Embryonic facial prominence (tissue), 1 donor: ENCODE data around the gene ENPP3.

Source experiments
- DNase-seq: peaks from one replicate; pipeline ENCODE4 v3.0.0-alpha.2; 2016; ENCODE audit errors: extremely low spot score

The ENPP3 gene

DNA sequence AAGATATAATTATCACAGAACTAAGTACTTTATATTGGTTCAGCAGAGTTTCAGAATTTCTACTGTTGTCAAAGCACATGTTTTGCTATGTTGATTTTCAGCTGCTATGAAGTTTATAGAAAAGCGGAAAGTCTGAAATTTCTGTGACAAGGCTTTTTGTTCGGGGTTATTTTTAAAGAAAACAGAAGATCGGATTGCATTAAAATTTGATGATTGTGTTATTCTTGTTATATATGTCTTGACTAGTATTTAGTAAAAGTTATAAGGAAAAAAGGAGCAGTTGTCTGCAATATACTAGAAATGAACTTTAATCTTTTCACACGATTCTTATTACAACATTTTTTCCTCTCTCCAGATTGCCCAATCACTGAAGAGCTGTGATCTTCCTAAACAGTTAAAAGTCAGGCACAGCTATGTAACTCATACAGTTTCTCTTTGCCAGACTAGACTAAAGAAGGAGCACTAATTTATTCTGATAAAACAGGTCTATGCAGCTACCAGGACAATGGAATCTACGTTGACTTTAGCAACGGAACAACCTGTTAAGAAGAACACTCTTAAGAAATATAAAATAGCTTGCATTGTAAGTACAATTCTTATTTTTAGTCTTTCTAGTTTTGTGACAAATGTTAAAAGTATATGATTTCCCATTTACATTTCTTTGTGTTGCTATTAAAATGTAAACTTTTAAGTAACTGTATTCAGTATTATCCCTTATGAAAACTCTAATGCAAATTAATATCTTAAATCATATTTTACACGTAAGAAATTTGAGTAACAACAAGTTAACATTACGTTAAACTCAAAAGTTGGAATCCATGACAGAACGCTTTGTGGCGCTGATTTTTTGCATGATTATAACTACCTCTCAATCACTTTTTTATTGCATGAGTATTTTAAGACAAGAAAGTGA is at the start of gene ENPP3:
Gene ENPP3 (plus strand): TSS at position 423 of the 913 bp plus-strand sequence. CDS start 83 bp downstream, at position 506.
- no peak for DNase-seq

DNA sequence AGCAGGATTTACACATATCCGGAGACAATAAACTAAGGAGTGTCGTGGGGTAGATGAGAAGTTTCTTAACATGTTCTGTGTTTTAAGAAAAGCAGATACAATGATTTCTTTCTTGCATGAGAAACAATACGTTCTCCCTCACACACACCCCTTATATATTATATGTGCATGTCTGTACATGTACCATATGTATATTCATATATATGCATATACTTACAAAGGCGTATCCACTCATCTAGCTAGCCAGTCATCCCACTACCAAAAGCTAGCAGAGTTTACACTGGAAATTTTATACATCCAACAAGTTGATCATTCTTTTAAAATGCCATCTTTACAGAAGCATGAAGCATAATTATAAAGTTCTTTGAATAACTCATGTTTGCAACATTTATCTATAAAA is 49.2 kb upstream of the ENPP3 start:
- DNase-seq, result no peak

DNA sequence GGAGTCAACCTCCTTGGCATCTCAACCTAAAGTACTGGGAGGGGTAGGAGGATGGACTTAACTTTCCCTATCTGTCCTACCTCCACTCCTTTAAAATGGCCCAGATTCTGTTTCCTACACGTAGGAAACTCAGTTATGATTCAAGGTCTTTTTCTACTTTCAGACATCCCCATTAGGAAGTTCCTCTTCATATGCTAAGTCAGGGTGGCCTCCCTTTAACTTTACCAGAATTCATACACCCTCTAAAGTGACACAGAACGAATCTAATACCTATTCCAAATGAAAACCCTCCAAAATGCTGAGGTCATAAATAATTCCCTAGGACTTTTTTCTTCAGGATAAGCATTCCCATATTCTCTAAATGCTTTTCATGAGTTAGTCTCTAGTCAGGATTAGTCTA is 48.5 kb upstream of the ENPP3 start:
- no peak for DNase-seq

DNA sequence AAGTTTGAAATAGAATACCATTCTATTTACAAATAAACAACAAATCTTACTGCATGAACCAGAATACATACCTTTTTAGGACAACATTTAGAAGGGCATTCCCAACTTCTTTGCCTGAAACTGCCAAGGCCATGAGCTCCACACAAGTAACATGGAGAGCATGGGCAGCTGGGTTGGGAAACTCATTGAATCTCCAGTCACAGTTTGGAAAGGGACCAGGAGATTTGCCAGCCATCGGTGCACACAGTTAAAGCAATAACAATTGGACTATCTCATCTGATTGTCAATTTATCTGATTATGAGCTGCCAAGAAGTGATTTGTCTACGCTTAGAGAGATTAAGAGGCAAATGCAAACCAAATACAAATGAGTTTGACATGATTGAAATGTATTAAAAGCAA is 44.2 kb upstream of the ENPP3 start:
- DNase-seq, result no peak

DNA sequence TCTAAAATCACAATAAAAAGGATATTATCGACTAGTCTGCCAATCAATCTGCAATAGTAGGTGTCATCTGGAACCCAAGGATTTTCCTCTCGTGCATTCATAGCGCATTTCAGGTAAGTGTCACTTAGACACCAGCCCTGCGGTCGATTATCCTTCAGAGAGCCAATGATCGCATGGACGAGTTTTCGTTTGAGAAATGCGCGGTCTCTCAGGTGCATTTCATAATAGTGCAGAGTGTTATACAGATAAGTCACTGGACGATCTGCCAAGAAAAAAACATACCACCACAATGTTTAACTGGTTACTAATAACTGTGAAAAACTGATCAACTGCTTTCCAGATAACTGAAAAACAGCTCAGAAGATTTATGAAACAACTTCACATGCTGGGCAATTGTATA is 43.0 kb upstream of the ENPP3 start:
- no peak for DNase-seq

DNA sequence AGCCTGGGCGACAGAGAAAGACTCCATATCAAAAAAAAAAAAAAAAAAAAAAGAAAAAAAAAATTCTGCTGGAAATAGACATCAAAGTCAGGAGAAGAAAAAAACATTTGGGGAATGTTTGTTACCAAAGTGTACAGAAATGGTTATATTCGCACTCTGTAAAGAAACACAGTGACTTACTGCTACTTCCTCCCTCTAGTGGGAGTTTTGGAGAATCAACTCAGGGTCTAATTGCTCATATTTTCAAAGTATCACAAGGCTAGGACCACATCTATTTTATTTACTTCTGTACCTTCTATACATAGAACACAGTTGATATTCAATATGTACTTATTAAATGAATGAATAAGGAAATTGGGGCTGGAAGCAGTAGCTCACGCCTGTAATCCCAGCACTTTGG is 39.7 kb upstream of the ENPP3 start:
- no peak for DNase-seq

DNA sequence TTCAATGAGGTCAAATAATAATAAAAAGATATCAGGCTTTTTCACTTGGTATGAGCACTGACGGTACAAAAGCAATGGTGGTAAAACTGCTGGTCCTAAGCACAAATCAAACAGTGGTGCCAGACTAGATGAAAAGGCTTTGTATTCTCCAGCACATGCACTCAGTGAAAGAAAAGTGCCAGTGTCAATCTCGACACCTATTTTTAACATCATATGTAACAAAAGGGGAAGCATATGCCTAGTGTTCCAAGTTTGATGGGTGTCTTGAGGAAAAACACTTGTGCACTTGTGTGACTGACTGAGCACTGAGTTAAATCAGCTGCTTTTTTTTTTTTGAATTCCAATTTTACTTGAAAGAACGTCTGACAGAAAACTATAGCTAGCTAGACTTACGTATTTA is 36.4 kb upstream of the ENPP3 start:
- no peak for DNase-seq

DNA sequence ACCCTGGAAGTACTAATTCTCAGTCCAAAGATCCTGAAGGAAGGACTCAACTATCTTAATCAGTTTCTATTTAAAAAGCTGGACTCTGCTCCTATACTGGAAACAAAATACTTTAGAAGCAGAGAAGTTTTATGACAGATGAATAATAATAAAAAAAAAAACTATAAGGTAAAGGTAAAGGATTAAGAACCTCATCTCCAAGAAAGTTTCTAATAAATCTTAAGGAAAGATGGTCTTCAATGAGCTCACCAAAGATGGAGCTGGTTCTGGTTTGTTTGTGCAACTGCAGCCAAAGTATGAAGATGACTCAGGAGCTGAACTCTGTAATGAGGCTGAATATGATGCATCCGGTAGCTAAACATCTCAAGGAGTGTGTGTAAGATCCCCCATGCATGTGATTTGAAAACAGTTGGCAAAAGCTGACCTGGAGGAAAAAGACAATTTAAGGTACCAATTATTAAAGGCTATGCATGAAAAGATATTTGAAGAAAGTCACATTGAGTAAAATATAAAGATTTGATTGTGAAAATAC is 34.3 kb upstream of the ENPP3 start:
- no peak for DNase-seq

DNA sequence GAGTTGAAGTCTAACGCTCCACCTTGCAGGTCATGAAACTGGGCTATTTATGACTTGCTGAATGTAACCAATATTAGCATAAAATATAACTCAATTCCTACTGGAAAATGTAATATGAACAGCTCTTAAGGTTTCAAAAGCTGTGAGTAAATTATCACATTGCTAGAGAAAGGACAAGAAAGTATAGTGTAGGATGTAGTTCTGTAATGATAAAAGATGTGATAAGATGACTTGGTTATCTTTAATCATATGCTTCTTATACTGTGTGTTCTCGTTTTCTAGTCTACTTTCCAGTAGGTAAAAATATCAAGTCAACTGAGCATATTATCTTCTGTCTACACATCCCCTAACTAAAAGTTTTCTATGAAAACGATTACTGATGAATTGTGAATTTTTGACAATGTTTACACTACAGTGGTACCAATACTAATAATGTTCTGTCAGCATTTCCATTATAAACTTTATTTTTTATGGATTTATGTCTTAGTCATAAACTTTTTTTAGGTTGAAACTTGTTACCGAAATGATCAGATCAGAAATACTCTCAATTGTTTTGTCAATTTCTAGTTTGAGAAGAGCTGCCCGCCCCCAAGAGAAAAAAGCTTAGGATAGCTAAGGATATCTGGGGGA is 23.7 kb upstream of the ENPP3 start:
- DNase-seq, result no peak

DNA sequence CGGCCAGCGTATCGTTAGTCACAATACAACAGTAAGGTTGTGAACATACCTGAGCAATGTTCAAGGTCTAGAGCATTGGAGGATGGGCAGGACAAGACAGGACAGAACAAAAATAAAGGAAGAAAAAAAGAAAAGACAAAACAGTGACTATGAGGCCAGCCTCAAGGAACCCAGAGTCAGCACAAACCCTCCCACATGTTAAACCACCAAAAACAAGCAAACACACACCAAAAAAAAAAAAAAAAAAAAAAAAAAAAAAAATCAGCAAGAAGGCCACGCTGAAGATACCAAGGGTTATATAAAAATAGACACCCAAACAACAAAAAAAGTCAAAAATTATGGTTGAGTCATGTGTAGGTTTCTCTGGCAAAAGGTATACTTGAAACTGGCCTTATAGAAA is 21.8 kb upstream of the ENPP3 start:
- no peak for DNase-seq

DNA sequence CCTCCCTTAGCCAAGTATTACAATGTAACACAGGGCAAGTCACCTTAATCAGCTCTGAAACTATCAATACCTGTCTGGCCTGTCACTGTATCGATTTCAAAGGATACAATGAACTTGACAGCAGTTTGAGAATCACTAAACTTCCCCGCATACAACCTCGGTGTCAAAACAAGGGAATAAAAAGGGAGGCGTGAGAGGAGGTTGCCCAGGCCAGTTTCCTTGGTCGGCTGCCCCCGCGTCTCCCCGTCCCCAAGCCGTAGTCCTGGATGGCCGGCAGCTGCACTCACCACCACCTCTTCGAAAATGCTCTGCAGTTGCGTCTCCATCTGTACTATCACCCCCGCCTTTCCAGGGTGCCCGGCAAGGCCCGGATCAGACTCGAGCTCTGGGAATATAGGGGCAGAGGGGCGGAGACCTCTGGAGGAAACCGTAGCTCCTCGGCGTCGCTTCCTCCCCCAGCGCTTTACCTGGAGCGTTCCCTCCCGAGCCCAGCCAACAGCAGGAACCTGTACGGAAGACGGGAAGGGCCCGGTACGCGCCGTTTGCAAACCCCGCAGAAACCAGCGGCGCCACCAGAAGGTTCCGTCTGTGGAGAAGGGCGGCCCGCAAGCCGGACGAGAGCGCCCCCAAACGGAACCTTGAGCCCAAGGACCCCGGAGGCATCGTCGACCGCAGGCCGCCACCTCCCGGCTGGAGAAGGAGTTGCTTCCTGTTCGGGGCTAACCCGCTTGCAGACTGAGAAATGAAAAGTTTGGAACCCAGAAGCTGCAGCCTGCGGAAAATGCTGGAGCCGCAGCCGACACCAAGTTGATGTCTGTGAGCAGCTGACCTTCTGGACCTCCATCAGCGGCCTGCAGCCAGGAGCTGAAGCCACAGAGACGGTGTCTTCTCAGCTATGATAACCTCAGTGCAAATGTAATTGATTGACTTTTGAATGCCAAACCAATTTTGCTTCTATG is 9.1 kb upstream of the ENPP3 start, which contains the start of gene MED23:
Gene MED23 (minus strand): TSS at position 519 of the 959 bp plus-strand sequence. CDS start 193 bp downstream, at position 326.
- DNase-seq, result peak; percentile 89

DNA sequence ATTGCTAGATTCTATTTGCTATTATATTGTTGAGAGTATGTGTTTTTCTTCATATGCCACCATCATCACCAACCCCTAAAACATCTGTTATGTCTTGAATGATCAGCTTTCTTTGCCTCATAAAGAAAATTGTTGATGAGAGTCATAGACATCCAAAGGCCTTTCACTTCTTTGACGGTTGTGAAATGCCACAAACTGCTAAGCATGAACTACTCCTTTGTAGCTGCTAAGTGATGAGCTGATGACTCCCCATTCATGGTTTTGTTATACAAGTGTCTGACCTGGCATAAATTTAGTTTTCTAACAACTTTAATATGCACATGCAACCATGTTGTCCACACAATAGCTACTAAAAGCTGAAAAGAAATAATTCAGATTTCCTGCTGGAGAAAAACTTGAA is 8.4 kb upstream of the ENPP3 start:
- DNase-seq, result no peak

DNA sequence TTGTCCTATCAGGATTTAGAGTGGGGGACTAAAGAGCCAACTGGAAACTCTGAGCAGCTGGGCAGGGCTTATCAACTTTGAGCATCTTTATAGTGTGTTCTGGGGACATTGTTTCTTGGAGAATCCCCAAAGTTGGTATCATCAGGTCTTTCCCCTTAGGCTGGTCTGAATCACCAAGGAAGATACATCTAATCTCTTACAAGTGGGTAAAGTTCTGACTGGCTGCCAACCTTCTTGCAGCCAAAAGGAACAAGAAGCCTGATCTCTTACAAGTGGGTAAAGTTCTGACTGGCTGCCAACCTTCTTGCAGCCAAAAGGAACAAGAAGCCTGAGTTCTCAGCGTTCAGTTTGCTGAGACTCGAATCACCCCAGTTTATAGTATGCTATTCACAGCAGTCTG is 7.5 kb upstream of the ENPP3 start:
- DNase-seq, result no peak

DNA sequence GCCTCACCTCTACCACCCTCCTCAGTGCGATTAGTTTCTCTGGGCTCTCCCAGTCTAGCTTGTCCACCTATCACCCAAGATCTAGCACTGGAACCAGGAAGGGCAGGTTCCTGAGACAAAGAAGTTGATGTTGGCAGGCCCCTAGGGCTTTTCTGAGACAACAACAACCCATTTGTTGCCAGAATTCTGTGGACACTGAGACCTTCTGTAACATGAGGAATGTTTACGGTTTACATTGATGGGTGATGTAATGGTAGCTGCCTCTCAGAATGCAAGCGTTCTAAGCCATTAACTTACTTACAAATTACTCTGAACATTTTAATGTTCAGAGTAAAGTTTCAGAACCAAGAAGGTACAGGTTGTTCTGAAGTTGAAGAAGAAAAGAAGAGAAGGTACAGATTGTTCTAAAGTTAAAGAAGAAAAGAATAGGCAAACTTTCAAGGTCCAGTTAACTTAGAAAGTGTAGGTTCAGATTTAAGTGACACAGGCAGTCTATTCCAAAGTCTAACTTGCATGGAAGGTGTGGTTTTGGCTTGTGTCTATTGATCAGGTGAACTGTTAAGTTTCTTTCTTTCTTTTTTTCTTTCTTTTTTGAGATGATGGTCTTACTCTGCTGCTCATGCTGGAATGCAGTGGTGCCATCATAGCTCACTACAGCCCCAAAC is 5.3 kb upstream of the ENPP3 start:
- DNase-seq, result no peak

DNA sequence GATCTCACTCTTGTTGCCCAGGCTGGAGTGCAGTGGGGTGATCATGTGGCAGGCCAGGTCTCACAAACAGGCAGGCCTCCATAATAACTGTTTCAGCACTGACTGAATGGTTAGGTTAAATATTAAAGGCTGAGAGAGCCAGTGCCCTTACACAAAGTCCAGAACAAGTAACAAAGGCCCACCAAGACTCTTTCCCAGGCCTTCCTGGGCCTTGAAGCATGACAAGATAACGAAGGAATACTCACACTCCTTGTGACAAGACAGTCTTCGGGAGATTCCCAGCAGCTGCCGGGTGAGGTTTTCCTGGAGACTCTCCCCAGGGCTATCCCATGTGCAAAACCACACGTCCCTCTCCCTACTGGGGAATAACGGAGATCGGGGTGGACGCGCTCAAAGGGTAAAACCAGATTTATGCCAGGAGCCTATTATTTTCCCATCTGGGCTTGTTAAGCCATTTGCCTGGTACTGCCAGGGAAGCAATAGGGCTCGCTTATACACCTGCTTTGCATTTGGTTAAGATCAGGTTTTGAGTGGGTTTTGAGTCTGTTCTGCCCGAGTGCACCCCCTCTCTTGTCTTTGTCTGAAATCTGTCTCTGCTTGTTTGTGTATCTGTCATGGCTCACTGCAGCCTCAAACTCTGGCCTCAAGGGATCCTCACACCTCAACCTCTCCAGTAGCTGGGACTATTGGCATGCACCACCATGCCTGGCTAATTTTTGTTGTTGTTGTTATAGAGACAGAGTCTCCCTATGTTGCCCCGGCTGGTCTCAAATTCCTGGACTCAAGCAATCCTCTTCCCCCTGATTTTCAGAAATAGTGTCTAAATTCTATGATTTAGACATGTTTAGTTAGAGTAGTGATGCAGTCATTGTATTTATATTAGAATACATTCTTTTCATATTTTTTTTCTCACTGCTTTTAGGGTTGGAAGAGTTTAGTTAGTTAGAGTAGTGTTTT is 1.4 kb upstream of the ENPP3 start:
- DNase-seq, result no peak

DNA sequence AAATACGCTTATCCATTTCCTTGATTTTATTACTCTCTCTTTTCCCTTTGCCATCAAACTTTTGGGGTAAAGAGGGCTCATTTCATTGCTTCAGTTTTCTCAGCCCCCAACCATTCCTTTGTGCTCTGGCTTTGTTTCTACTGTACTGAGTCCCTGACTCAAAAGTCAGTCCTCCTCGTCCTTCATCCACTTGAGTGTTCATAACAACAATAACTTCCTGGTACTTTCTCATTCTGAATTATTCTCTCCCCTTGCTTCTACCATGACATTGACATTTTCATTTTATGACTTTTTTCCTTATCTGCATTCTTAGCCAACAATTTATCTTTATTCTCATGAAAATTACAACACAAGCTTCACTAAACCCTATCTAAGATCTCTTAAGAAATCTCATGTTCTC is 911 bp downstream of the ENPP3 start:
- no peak for DNase-seq

DNA sequence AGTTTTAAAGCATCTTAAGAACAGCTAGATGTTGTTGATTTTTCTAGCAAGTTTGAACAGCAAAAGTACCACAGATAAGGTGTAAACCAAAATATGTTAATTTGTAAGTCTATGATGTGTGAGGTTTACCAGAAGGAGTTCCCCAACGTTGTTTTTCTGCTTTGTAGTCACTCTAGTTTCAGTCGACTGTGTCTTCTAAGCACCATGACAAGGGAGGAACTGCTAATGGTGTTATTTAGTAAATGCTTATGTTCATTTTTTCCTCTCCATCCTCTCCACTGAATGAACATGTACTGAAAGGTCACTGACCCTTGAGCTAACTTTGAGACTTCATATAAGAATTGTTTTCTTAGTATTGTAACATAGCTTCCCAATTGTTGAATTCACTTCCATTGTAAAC is 3.0 kb downstream of the ENPP3 start:
- no peak for DNase-seq

DNA sequence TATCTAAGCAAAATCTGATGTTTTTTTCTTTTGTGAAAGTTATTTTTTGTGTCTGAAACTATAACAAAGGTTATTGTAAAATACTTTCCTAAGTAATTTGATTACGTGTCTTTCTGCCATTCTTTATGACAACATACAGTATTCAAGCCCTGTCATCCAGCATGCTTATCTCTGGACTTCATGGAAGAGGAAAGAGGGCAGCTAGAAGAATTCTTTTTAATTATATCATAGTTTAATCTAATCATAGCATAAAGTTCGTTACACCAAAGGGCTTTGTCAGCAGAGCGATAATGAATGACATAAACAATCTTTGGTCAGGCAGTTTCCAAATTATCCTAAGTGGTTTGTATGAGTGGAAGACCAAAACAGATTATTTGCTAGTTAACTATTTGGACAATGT is 3.5 kb downstream of the ENPP3 start:
- no peak for DNase-seq

DNA sequence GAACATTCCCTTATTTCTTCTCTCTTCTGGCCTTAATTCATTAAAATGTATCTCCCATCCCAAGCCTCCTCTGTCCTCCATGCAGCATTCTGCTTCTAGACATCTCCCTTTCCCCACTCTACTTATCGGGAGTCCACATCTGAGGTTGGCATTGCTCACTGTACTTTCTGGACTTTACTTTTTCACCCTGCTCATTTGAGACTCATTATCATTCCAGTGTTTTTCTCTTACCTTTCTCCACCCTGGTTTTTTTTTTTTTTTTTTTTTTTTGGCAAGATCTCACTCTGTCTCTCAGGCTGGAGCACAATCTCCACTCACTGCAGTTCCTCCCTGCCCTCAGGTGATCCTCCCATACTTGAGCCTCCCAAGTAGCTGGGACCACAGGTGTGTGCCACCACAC is 4.5 kb downstream of the ENPP3 start:
- DNase-seq, result no peak

DNA sequence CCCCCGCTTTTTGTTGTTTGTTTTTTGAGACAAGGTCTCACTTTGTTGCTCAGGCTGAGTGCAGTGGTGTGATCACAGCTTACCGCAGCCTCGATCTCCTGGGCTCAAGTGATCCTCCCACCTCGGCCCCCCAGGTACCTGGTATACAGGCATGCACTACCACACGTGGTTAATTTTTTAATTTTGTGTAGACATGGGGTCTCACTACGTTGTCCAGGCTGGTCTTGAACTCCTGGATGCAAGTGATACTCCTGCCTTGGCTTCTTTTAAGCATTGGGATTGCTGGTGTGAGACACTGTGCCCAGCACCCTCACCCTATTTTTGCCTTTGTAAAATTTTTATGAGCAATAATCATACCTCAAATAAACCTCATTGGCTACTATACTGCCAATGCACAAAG is 5.5 kb downstream of the ENPP3 start:
- no peak for DNase-seq
